A172 (cell line): Measurements from ENCODE around the gene SLC51A. TPM values are rescaled to one million over a fixed set of nuclear protein-coding genes. Genes with fewer than 3 reads are reported as not detected.
"Not testable (repeated sequence)": the region's sequence is repeated elsewhere in the genome, so short reads cannot be mapped to it uniquely, and the experiment has no call there.

Experiments used
- DNase-seq: peaks from one replicate; pipeline ENCODE4 v3.0.0-alpha.2; 2015; ENCODE audit warnings: low spot score
- total RNA-seq: library from RNA; depleted of rRNA; stranded (reverse); fragments of >200 nt; shearing (Covaris generic); gene quantifications from 2 replicates; pipeline ENCODE4 v1.2.3, GENCODE V29; 2014

Gene SLC51A
- total RNA-seq, 1 experiment from 2014 or later = not detected

GRCh38 chr3:196238612-196239560 is 22.6 kb downstream of the SLC51A start:
- no peak for DNase-seq

- DNase-seq = no peak
These were observed 24.1 kb downstream of the SLC51A start for GRCh38 chr3:196240424-196240823.

GRCh38 chr3:196241704-196242103 is 25.4 kb downstream of the SLC51A start:
- DNase-seq = no peak

GRCh38 chr3:196244166-196244565 is 27.8 kb downstream of the SLC51A start:
- DNase-seq = not testable (repeated sequence)

GRCh38 chr3:196246612-196247308 is 30.4 kb downstream of the SLC51A start:
- DNase-seq = peak; percentile 75

- no peak for DNase-seq
These were observed 35.6 kb downstream of the SLC51A start for GRCh38 chr3:196251918-196252317.

- no peak for DNase-seq
These were observed 38.3 kb downstream of the SLC51A start for GRCh38 chr3:196254376-196255283.

- DNase-seq = no peak
These were observed 39.4 kb downstream of the SLC51A start for GRCh38 chr3:196255776-196256175.

GRCh38 chr3:196260784-196261183 is 44.5 kb downstream of the SLC51A start:
- no peak for DNase-seq

GRCh38 chr3:196263819-196264218 is 47.5 kb downstream of the SLC51A start:
- no peak for DNase-seq

GRCh38 chr3:196268284-196269163 is 52.2 kb downstream of the SLC51A start:
- DNase-seq = peak; percentile 86

GRCh38 chr3:196270499-196270898 is 54.2 kb downstream of the SLC51A start:
- DNase-seq = no peak

GRCh38 chr3:196272826-196273225 is 56.5 kb downstream of the SLC51A start:
- DNase-seq = no peak

- no peak for DNase-seq
These were observed 57.3 kb downstream of the SLC51A start for GRCh38 chr3:196273655-196274054.

- DNase-seq = peak; percentile 30
These were observed 58.3 kb downstream of the SLC51A start for GRCh38 chr3:196274585-196274984.

- no peak for DNase-seq
These were observed 58.8 kb downstream of the SLC51A start for GRCh38 chr3:196275126-196275525.

- DNase-seq = no peak
These were observed 64.5 kb downstream of the SLC51A start for GRCh38 chr3:196280689-196281440.

GRCh38 chr3:196281962-196282361 is 65.6 kb downstream of the SLC51A start:
- DNase-seq = no peak
